ENCODE measurements around the gene PMEL. TPM values are rescaled to one million over a fixed set of nuclear protein-coding genes. Genes with fewer than 3 reads are reported as not detected.
"Not testable (repeated sequence)": the region's sequence is repeated elsewhere in the genome, so short reads cannot be mapped to it uniquely, and the experiment has no call there.

The PMEL gene
- polyA plus RNA-seq, 1 of the 3 experiments (the other 2 are of a cell fraction): 1.8 TPM

GRCh38 chr12:56001487-56002100 lies 35.8 kb upstream of the PMEL start:
- H3K27me3 ChIP-seq (ENCODE audit: insufficient read depth): no peaks in the 10 kb centered on the region
- H3K4me3 ChIP-seq (ENCODE audit: low read depth in 2 of 2, low read length in 1 of 2): no peak overlapping the region
- DNase-seq: no peak
- peaks cover 0 to 3% of the 10 kb centered on the region in 2 experiments; a peak in 1 of 4 replicates for H3K4me1 ChIP-seq (ENCODE audit: control insufficient read depth in 1 of 2, insufficient read depth in 2 of 2, low read depth in 1 of 2, low read length in 1 of 2)
- H3F3A ChIP-seq (replicated peaks; ENCODE audit: insufficient read depth): peaks cover 7% of the 10 kb centered on the region
- H3K9me2 ChIP-seq: no peaks in the 10 kb centered on the region
- POLR2A ChIA-PET: no interaction called here
- no peak overlapping the region for H3K9ac ChIP-seq
- no peak overlapping the region for H2AFZ ChIP-seq (ENCODE audit: low read depth)
- H3K79me2 ChIP-seq (ENCODE audit: insufficient read depth): peaks cover 9% of the 10 kb centered on the region; the same call in 1 of the 2 replicates
- no peaks in the 10 kb centered on the region for H4K20me1 ChIP-seq (ENCODE audit: insufficient read depth)
- H3K4me2 ChIP-seq: no peak overlapping the region
- H3K9me3 ChIP-seq: no peaks in the 10 kb centered on the region
- CTCF ChIA-PET: interaction anchor here (10.8 kb wide), 1 partner anchor 23 kb away, joined by 183 read pairs; the partner anchor contains the start of gene IKZF4
- no peak overlapping the region for H3K27ac ChIP-seq (ENCODE audit: low read depth in 2 of 2, low read length in 1 of 2)
- 84% methylated on average over 7 of the region's 7 CpGs for WGBS (ENCODE audit: low lambda C conversion rate)
- peaks cover 0 to 9% of the 10 kb centered on the region in 2 experiments for H3K36me3 ChIP-seq (replicated peaks in 1 of 2; ENCODE audit: control insufficient read depth in 1 of 2, insufficient read depth in 2 of 2, low read length in 1 of 2)
- TF ChIP-seq FOXM1 (IDR thresholded peaks at IDR 0.05; ENCODE audit: low read depth) (no peak), TAF1 (IDR thresholded peaks at IDR 0.05; ENCODE audit: borderline replicate concordance, low read depth, low read length) (no peak), EZH2phosphoT487 (IDR thresholded peaks at IDR 0.05; ENCODE audit: borderline replicate concordance, low read depth) (no peak)
- TF ChIP-seq, protein P1, sequence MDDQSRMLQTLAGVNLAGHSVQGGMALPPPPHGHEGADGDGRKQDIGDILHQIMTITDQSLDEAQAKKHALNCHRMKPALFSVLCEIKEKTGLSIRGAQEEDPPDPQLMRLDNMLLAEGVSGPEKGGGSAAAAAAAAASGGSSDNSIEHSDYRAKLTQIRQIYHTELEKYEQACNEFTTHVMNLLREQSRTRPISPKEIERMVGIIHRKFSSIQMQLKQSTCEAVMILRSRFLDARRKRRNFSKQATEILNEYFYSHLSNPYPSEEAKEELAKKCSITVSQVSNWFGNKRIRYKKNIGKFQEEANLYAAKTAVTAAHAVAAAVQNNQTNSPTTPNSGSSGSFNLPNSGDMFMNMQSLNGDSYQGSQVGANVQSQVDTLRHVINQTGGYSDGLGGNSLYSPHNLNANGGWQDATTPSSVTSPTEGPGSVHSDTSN (IDR thresholded peaks at IDR 0.05): no peak

DNA sequence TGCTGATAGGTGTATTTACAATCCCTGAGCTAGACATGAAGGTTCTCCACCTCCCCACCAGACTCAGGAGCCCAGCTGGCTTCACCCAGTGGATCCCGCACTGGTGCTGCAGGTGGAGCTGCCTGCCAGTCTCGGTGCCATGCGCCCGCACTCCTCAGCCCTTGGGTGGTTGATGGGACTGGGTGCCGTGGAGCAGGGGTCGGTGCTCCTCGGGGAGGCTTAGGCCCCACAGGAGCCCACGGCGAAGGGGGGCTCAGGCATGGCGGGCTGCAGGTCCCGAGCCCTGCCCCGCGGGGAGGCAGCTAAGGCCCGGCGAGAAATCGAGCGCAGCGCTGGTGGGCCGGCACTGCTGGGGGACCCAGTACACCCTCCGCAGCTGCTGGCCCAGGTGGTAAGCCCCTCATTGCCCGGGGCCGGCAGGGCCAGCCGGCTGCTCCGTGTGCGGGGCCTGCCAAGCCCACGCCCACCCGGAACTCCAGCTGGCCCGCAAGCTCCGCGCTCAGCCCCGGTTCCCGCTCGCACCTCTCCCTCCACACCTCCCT lies 34.2 kb upstream of the PMEL start:
- H2AFZ ChIP-seq (ENCODE audit: low read depth); DNase-seq; H3K9me2 ChIP-seq; H3K27me3 ChIP-seq (ENCODE audit: insufficient read depth); H3K4me1 ChIP-seq (ENCODE audit: control insufficient read depth in 1 of 2, insufficient read depth in 2 of 2, low read depth in 1 of 2, low read length in 1 of 2); H3K79me2 ChIP-seq (ENCODE audit: insufficient read depth); H3K4me3 ChIP-seq (ENCODE audit: low read depth in 2 of 2, low read length in 1 of 2); H3K27ac ChIP-seq (ENCODE audit: low read depth in 2 of 2, low read length in 1 of 2); H3K4me2 ChIP-seq; POLR2A ChIA-PET; H4K20me1 ChIP-seq (ENCODE audit: insufficient read depth); H3K36me3 ChIP-seq (replicated peaks in 1 of 2; ENCODE audit: control insufficient read depth in 1 of 2, insufficient read depth in 2 of 2, low read length in 1 of 2); H3K9ac ChIP-seq; H3K9me3 ChIP-seq: not testable (repeated sequence)
- CTCF ChIA-PET: interaction anchor here (10.8 kb wide), 1 partner anchor 24 kb away, joined by 183 read pairs; the partner anchor contains the start of gene IKZF4
- 99% methylated on average over 13 of the region's 33 CpGs for WGBS (ENCODE audit: low lambda C conversion rate)
- peaks cover 16% of the 10 kb centered on the region for H3F3A ChIP-seq (replicated peaks; ENCODE audit: insufficient read depth)

- ChIA-PET POLR2A (interaction anchor here (1.0 kb wide), 1 partner anchor 25 kb away, joined by 3 read pairs; the partner anchor contains the start of gene RAB5B), CTCF (interaction anchor here (10.8 kb wide), 1 partner anchor 25 kb away, joined by 183 read pairs; the partner anchor contains the start of gene IKZF4)
- H3K9me2 ChIP-seq; H3K79me2 ChIP-seq (ENCODE audit: insufficient read depth); H3K27me3 ChIP-seq (ENCODE audit: insufficient read depth); H3K27ac ChIP-seq (ENCODE audit: low read depth in 2 of 2, low read length in 1 of 2); H3K9me3 ChIP-seq; H2AFZ ChIP-seq (ENCODE audit: low read depth); H3K4me1 ChIP-seq (ENCODE audit: control insufficient read depth in 1 of 2, insufficient read depth in 2 of 2, low read depth in 1 of 2, low read length in 1 of 2); H3K4me2 ChIP-seq; H4K20me1 ChIP-seq (ENCODE audit: insufficient read depth); H3K4me3 ChIP-seq (ENCODE audit: low read depth in 2 of 2, low read length in 1 of 2); H3K9ac ChIP-seq; DNase-seq: not testable (repeated sequence)
- WGBS (ENCODE audit: low lambda C conversion rate): 81% methylated on average over 6 of the region's 6 CpGs
- H3F3A ChIP-seq (replicated peaks; ENCODE audit: insufficient read depth): peaks cover 21% of the 10 kb centered on the region
- H3K36me3 ChIP-seq (replicated peaks in 1 of 2; ENCODE audit: control insufficient read depth in 1 of 2, insufficient read depth in 2 of 2, low read length in 1 of 2): peaks cover 0 to 12% of the 10 kb centered on the region in 2 experiments
Observed at GRCh38 chr12:55999522-55999921, 33.7 kb upstream of the PMEL start.

All from SK-N-SH (cell line).